ENCODE measurements around the gene NOSTRIN. TPM values are rescaled to one million over a fixed set of nuclear protein-coding genes. Genes with fewer than 3 reads are reported as not detected.

The NOSTRIN gene
- total and polyA plus RNA-seq, 4 donors: 4.1 to 16.7 (median 8.5) TPM

DNA sequence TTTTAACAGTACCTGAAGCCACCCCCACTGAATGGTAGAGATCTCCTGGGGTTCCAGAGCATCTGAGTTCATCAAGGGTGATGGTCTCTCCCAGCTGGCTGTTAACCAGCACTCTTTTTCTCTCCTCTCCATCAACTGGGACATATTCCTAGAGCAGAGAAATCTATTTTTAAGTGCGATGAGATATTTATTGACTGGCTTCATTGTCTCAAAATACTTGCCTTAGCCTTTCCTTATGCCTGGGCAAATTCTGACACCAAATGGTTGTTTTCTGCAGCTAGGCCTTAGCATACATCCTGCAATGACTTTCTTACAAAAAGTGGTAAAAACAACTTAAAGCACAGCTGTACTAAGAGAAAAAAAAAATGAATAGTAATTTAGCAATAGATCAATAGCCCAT, 19.6 kb downstream of the NOSTRIN start:
- H3K4me1 ChIP-seq (ENCODE audit: control insufficient read depth in 4 of 4, insufficient read depth in 4 of 4, low read length in 3 of 4): no peaks in the 10 kb centered on the region
- DNase-seq (ENCODE audit: low spot score): no peak
- no peaks in the 10 kb centered on the region for H3K27me3 ChIP-seq (ENCODE audit: control insufficient read depth in 4 of 4, insufficient read depth in 4 of 4, low read length in 3 of 4)
- TF ChIP-seq, protein P1, sequence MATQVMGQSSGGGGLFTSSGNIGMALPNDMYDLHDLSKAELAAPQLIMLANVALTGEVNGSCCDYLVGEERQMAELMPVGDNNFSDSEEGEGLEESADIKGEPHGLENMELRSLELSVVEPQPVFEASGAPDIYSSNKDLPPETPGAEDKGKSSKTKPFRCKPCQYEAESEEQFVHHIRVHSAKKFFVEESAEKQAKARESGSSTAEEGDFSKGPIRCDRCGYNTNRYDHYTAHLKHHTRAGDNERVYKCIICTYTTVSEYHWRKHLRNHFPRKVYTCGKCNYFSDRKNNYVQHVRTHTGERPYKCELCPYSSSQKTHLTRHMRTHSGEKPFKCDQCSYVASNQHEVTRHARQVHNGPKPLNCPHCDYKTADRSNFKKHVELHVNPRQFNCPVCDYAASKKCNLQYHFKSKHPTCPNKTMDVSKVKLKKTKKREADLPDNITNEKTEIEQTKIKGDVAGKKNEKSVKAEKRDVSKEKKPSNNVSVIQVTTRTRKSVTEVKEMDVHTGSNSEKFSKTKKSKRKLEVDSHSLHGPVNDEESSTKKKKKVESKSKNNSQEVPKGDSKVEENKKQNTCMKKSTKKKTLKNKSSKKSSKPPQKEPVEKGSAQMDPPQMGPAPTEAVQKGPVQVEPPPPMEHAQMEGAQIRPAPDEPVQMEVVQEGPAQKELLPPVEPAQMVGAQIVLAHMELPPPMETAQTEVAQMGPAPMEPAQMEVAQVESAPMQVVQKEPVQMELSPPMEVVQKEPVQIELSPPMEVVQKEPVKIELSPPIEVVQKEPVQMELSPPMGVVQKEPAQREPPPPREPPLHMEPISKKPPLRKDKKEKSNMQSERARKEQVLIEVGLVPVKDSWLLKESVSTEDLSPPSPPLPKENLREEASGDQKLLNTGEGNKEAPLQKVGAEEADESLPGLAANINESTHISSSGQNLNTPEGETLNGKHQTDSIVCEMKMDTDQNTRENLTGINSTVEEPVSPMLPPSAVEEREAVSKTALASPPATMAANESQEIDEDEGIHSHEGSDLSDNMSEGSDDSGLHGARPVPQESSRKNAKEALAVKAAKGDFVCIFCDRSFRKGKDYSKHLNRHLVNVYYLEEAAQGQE (IDR thresholded peaks at IDR 0.05): no peak
- TF ChIP-seq FOXA2 (IDR thresholded peaks at IDR 0.05) (no peak), HNF4A (conservative IDR thresholded peaks at IDR 0.05) (no peak), RXRA (IDR thresholded peaks at IDR 0.05) (no peak), FOXA1 (IDR thresholded peaks at IDR 0.05) (no peak), JUND (IDR thresholded peaks at IDR 0.05) (no peak), SP1 (IDR thresholded peaks at IDR 0.05) (no peak), HNF4G (IDR thresholded peaks at IDR 0.05) (no peak), GABPA (IDR thresholded peaks at IDR 0.05 in 1 of 2, conservative IDR thresholded peaks at IDR 0.05 in 1 of 2) (no peak), TAF1 (conservative IDR thresholded peaks at IDR 0.05) (no peak), NR2F2 (IDR thresholded peaks at IDR 0.05) (no peak), YY1 (IDR thresholded peaks at IDR 0.05) (no peak), RAD21 (IDR thresholded peaks at IDR 0.05) (no peak), EGR1 (IDR thresholded peaks at IDR 0.05; ENCODE audit: low read depth in 2 of 2) (no peak)
- TF ChIP-seq, protein P2, sequence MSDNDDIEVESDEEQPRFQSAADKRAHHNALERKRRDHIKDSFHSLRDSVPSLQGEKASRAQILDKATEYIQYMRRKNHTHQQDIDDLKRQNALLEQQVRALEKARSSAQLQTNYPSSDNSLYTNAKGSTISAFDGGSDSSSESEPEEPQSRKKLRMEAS (IDR thresholded peaks at IDR 0.05): no peak
- TF ChIP-seq, protein P3, sequence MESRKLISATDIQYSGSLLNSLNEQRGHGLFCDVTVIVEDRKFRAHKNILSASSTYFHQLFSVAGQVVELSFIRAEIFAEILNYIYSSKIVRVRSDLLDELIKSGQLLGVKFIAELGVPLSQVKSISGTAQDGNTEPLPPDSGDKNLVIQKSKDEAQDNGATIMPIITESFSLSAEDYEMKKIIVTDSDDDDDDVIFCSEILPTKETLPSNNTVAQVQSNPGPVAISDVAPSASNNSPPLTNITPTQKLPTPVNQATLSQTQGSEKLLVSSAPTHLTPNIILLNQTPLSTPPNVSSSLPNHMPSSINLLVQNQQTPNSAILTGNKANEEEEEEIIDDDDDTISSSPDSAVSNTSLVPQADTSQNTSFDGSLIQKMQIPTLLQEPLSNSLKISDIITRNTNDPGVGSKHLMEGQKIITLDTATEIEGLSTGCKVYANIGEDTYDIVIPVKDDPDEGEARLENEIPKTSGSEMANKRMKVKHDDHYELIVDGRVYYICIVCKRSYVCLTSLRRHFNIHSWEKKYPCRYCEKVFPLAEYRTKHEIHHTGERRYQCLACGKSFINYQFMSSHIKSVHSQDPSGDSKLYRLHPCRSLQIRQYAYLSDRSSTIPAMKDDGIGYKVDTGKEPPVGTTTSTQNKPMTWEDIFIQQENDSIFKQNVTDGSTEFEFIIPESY (IDR thresholded peaks at IDR 0.05): no peak
- TF ChIP-seq, protein P4, sequence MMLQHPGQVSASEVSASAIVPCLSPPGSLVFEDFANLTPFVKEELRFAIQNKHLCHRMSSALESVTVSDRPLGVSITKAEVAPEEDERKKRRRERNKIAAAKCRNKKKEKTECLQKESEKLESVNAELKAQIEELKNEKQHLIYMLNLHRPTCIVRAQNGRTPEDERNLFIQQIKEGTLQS (IDR thresholded peaks at IDR 0.05): no peak
- H3K4me3 ChIP-seq (ENCODE audit: low read depth in 1 of 3, low read length in 3 of 3): no peak overlapping the region
- WGBS: 89% methylated on average over 1 of the region's 1 CpG
- H3K27ac ChIP-seq (ENCODE audit: low read depth in 1 of 2, low read length in 2 of 2): no peak overlapping the region
- no peak overlapping the region for H3K9ac ChIP-seq (ENCODE audit: low read depth in 1 of 2, low read length in 2 of 2)
- H3K36me3 ChIP-seq (ENCODE audit: control insufficient read depth in 4 of 4, insufficient read depth in 3 of 4, low read depth in 1 of 4, low read length in 3 of 4): no peaks in the 10 kb centered on the region
- no peaks in the 10 kb centered on the region for H3K9me3 ChIP-seq (ENCODE audit: control insufficient read depth in 4 of 4, low read length in 3 of 4)

DNA sequence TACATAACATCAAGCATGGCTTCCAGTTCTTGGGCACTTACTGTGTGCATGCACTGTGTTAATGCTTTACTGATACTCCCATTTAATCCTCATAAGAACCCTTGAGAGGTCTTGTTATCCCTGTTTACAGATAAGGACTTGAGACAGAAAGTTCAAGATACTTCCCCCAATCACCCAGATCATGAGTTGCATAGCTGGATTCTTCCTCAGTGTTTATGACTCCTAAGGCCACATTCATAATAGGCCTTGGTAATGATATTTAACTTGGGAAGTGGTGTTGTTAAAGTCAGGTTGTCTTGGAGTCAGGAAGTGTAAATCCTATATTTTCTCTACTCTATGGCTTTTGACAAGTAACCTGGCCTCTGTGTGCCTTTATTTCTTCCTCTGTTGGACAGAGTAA, 22.7 kb downstream of the NOSTRIN start:
- TF ChIP-seq JUND (IDR thresholded peaks at IDR 0.05) (no peak), FOXA2 (IDR thresholded peaks at IDR 0.05) (no peak)
- TF ChIP-seq, protein P2 (IDR thresholded peaks at IDR 0.05): no peak
- no peaks in the 10 kb centered on the region for H3K27me3 ChIP-seq (ENCODE audit: control insufficient read depth in 4 of 4, insufficient read depth in 4 of 4, low read length in 3 of 4)
- no peaks in the 10 kb centered on the region for H3K36me3 ChIP-seq (ENCODE audit: control insufficient read depth in 4 of 4, insufficient read depth in 3 of 4, low read depth in 1 of 4, low read length in 3 of 4)
- no peak for DNase-seq (ENCODE audit: low spot score)
- H3K4me3 ChIP-seq (ENCODE audit: low read depth in 1 of 3, low read length in 3 of 3): no peak overlapping the region
- H3K27ac ChIP-seq (ENCODE audit: low read depth in 1 of 2, low read length in 2 of 2): no peak overlapping the region
- H3K4me1 ChIP-seq (ENCODE audit: control insufficient read depth in 4 of 4, insufficient read depth in 4 of 4, low read length in 3 of 4): no peaks in the 10 kb centered on the region
- H3K9me3 ChIP-seq (ENCODE audit: control insufficient read depth in 4 of 4, low read length in 3 of 4): no peaks in the 10 kb centered on the region
- H3K9ac ChIP-seq (ENCODE audit: low read depth in 1 of 2, low read length in 2 of 2): no peak overlapping the region

All from liver (tissue), 9 donors.